ENCODE data around the gene EPHB1.

EPHB1 gene

DNA sequence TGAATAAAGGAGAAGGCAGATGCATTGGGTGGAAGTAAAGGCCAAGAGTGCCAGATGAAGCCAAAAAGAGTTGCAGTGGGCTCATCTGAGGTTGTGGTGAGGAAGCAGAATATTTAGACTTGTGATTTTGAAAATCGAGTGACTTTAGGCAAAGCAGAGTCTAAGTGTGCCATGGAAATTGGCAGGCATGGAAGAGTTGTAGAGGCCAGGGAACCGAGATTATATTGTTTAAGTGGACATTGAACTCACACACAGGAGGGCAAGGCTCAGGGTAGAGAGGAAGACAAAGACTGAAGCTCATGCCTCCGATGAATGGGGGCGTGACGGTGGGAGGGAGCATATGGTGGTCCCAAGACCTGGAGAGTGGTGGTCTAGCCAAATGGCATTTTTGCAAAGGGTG lies 347.5 kb downstream of the EPHB1 start:
- DNase-seq: no peak

- no peak for DNase-seq
Measured at GRCh38 chr3:135143474-135143873, 348.4 kb downstream of the EPHB1 start.

- DNase-seq: no peak
Measured at GRCh38 chr3:135145581-135145980, 350.5 kb downstream of the EPHB1 start.

DNA sequence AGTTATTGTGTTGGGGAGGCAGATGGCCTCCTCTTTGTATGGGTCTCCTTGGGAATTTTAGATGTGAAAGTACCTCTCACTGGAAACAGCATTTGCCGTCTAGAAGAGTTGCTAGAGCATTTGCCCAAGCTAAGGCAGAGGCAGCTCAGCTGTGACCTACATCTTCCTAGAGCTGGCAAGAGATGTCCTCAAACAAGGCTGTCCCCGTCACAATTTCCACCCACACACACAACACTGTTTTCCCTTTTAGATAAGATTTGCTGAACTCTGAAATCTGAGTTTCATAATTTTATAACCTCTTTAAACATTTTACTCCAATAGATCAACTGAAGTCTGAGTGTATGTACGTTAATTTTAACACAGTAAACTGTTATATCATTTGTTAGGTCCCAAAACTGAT lies 352.6 kb downstream of the EPHB1 start:
- no peak for DNase-seq

GRCh38 chr3:135148398-135149020 lies 353.4 kb downstream of the EPHB1 start:
- DNase-seq: no peak

DNA sequence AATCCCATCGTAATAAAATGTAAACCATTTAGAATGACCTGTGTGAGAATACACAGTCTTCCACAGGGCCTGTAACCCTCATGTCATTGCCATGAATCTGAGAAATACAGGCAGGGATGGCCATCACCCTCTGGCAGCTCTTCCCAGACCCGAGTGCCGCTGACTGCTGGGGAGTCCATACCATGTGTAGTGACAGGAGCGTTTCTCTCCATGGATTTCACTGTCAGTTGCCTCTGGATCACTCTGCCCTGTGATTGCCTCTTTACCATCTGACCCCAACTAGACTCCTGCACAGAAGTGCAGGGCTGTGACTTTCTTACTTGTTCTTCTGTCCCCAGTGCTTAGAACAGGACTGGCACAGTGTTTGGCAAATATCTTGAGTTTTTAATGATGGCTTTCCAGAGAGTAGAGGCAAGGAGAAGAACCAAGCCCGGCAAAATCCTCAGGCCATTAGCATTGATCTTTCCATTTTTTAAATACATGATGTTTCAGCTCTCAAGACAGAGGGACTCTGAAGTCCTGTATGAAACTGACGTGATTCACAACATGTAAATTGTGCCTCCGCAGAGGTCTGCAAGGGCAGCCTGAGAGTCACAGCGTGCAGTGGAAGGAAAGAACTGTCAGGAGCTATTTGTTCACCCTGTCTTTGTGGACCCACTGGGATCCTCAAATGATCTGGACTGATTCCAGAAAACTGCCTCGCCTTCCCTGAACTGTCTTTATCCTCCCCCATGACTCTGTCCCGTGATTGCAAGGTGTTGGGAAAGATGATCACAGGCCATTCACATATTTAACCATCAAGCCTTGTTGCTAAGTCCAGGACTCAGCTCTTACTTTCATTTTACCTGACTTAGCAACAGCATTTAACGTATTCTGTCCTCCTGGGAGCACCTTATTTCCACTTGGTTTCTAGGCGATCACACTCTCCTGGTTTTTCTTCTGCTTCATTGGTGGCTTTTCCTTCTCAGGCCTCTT lies 354.9 kb downstream of the EPHB1 start:
- no peak for DNase-seq

DNA sequence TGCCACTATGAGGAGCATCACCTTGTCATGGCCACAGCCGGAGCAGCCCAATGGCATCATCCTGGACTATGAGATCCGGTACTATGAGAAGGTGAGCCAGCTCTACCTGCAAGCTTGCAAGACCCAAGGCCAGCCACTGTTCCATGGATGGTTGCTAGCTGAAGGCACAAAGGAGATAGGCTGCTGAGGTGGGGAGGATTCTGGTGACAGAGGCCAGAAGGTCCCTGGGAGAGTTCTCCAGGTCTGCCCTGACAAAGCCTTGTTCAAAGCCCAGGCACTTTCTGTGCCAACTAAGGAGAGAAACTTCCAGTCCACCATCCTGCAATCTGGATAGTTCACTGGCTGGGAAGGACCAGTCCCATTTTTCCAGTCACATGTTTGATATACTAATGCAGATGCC lies 359.1 kb downstream of the EPHB1 start:
- no peak for DNase-seq

- no peak for DNase-seq
Measured at GRCh38 chr3:135155228-135155627, 360.2 kb downstream of the EPHB1 start.

DNA sequence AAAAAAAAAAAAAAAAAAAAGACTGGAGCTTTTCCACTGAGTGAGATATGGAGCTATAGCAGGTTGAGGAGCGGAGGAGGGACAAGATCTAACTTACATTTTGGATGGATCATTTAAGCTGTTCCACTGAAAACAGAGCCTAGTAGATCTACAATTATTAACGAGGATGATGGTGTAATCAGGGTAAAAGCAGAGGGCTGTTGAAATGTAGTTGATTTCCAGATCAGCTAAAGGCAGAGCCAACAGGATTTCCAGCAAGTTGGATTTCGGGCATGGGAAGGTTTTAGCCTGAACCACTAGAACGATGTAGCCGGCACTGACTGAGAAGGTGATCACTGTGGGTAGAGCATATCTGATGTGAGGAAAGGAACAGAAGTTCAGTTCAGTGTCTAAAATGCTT lies 360.7 kb downstream of the EPHB1 start:
- DNase-seq: no peak

DNA sequence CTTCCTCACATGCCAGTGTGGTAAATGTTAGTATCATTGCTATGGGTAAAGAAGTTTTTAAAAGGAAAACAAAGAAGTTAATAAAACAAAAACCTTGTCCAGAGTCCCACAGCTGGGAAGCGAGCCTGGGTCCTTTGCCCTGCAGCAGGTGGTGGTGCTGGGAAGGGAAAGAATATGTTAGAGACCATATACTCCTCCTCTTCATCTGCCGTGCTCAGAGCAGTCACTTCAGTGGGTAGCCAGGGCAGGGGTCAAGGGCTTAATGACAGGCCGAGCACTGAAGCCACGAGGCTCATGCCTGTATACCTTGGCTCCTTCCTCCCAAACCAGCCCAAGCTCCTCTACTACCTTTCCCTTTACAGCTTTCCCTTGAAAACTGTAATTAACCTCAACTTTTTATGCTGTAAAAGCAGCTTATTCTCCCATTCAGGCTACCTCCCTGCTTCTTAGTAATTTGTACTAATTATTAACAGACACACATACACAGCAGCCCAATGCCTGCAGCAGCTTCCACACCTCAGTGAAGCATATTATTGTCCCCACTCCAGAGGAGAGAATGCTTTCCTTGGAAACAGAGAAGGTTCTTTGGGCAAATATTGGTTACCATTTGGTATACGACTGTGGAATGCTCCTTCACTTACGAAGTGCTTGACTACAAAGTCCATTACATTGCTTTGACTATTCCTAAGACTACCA lies 362.1 kb downstream of the EPHB1 start:
- DNase-seq: no peak

DNA sequence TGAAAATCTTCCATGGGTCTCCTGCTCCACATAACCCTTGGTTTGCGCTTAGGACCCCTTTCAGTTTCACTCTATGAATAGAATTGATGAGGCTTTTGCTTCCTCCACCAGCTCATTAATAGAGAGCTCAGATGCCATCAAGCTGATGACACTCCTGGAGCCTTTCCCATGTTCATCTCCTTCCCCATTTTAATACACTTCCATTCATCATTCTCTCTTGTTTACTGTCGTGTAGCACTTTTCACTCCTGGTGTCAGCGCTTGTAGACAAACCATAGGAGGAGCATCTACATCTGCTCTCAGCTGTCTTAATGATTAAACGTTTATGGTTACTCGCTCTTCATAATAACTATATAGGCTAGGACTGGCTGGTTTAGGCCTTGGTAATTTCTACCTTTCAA lies 363.5 kb downstream of the EPHB1 start:
- DNase-seq: no peak

GRCh38 chr3:135159681-135160247 lies 364.7 kb downstream of the EPHB1 start:
- no peak for DNase-seq

DNA sequence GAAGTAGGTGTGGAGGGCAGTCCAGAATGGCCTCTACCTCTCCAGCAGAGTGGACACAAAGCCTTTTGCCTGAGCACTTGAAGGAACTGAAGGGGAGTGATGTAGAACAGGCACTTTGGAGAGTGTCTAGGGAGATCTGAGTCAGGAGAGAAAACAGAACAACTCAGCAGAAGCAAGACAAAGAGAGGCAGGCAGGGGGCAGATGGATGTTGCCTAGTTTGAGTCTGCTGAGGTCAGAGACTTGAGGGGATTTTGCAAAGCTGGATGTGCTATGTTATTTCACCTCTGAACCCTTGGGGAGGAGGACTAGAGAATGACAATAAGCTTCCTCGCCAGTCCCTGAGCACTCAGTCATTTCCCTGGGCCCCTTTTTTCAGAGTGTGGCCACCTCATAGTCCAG lies 366.4 kb downstream of the EPHB1 start:
- DNase-seq: no peak

- no peak for DNase-seq
Measured at GRCh38 chr3:135163701-135164100, 368.6 kb downstream of the EPHB1 start.

DNA sequence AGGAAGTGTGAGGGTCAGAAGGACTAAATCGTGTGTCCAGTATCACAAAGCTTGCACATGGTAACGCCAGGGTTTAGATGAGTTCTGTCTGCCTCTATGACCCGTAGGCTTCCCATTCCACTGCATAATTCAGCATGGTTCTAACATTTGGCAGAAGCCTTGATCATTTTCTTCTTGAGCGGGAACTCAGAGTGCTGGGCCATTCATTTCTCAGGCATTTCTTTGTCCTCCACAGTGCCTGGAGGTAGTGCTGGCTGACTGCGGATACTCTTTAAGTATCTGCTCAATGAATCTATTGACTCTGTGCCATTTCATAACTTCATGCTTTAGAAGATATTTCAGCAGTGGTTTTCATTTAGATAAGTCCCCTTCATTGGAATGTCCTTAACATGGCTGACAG lies 370.2 kb downstream of the EPHB1 start:
- DNase-seq: no peak

- DNase-seq: no peak
Measured at GRCh38 chr3:135166266-135166825, 371.3 kb downstream of the EPHB1 start.

DNA sequence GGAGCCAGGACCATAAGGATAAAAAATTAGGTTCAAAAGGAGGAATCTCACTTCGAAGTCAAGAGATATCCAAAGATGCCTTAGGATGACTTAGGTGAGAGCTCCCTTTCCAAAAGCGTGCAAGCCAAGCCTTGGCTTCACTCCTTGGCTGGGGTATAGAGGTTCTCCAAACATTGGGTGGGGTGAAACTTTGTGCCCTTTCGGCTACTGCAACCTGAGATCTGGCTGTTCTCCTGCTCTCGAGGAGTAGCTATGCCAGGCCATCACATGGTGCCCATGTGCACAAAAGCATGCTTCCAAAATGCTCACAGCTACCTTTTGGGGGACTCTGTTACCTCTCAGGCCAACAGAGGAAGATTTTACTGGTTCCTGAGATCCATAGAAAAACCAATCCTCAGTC lies 373.8 kb downstream of the EPHB1 start:
- DNase-seq: no peak

- DNase-seq: no peak
Measured at GRCh38 chr3:135169651-135170050, 374.6 kb downstream of the EPHB1 start.

DNA sequence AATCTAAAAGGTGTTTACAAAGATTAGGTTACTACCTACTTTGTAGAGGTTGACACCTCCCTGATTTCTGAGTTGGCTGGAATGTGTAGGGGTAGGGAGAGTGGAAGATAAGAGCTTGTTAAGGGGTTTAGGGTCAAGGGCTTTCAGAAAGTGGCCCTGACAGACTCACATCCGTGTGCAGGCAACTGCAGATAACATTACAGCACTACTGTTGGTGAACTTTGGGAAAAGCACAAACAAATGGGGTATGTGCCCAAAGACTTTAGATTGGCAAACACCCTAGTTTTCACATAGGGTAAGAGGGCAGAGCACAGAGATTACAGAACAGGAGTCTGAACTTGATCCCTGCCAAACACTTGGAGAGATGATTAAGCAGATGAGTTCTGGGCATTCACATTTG lies 375.7 kb downstream of the EPHB1 start:
- no peak for DNase-seq

GRCh38 chr3:135172191-135172869 lies 377.3 kb downstream of the EPHB1 start:
- no peak for DNase-seq

DNA sequence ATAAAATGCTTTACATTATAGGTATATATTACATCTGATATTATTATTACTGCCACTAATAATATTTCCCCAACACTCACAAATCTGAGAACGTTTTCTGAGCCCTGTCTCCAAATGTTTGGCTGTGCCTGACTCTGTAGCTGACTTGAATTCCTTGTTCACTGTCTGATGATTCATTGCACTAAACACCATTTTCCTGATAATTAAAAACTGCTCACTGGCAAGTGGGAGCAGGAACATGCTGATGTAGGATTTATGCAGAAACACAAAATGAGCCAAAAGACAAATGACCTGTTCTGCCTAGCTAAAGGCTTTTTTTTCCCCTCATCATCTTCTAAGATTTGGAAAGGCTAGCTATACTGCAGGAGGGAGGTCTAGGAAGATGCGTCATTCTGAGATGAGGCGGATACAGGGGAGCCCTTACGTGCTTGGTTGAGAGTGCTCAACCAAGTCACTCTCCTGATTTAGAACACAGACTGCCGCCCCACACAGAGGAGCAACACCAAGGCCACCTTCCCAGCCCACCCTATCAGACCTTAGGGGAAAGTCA lies 380.7 kb downstream of the EPHB1 start:
- no peak for DNase-seq

DNA sequence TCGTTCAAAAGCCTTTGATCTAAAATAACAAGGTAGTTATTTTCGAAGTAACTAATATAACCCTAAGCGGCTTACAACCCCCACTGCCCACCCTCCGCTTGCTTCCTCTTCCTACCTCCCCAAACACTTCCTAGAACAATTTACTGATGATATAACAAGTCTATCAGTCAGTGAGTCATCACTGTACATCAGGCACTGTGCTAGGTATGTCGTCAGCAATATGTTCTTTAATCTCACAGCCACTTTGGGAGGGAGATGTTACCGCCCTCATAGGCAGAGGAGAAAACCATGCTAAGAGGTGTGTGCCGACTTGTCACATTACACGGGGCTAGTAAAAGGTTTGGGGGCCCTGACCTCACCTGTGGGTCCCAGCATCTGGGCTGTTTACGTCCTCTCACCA lies 381.8 kb downstream of the EPHB1 start:
- DNase-seq: no peak

Measured in NK-92 treated with Interleukin-12 subunit alpha and Interleukin-12 subunit beta, amount 100 ng/mL, for 24 hours (cell line).